Cardiac septum (tissue), 1 donor: ENCODE results near the gene ACTRT2. TPM values are rescaled to one million over a fixed set of nuclear protein-coding genes. Genes with fewer than 3 reads are reported as not detected.
A peak's percentile ranks its signal among the peaks of the same experiment; 100 is the strongest.

Source experiments
- DNase-seq: peaks from one replicate; pipeline ENCODE4 v3.0.0-alpha.2; 2020; ENCODE audit warnings: low spot score
- intact Hi-C: fragments of 100-400 bp; cut with DNase I; formaldehyde crosslinking; loops from one replicate; pipeline ENCODE4 v1.14.0; 2022
- long read RNA-seq: library from polyadenylated mRNA; unstranded; transcript quantifications from one replicate; pipeline ENCODE4 v2.0.0, GENCODE V29; 2021
- total RNA-seq: library from RNA; stranded (reverse); fragmentation: NEBNext Ultra II Directional; extraction: Animal tissue kit (Norgen Biotek cat#: 25700); gene quantifications from one replicate; pipeline ENCODE4 v1.2.1, GENCODE V29; 2021
- donor health status: DM: no; HTN: no; CAD: no.

The ACTRT2 gene
- not detected for total RNA-seq
- long read RNA-seq = 0 reads

GRCh38 chr1:3021233-3021671, at the start of gene ACTRT2:
TSS of gene ACTRT2 (plus strand) at chr1:3021467. CDS start at chr1:3021687, 220 bp downstream.
- DNase-seq = peak; percentile 49
- intact Hi-C loops = no loop called here

GRCh38 chr1:2971609-2972008, 49.7 kb upstream of the ACTRT2 start:
- intact Hi-C loops = no loop called here
- DNase-seq = peak; percentile 50

- intact Hi-C loops = no loop called here
- DNase-seq = peak; percentile 41
Measured at GRCh38 chr1:2972011-2972878, 49.0 kb upstream of the ACTRT2 start.

- DNase-seq = peak; percentile 58
- intact Hi-C loops = no loop called here
Measured at GRCh38 chr1:2972879-2973575, 48.2 kb upstream of the ACTRT2 start.

GRCh38 chr1:2973601-2974593, 47.4 kb upstream of the ACTRT2 start:
- peak; percentile 72 for DNase-seq
- intact Hi-C loops = no loop called here

GRCh38 chr1:2974701-2975301, 46.5 kb upstream of the ACTRT2 start:
- DNase-seq = peak; percentile 70
- intact Hi-C loops = no loop called here

GRCh38 chr1:2975466-2976179, 45.6 kb upstream of the ACTRT2 start:
- DNase-seq = peak; percentile 29
- intact Hi-C loops = no loop called here

GRCh38 chr1:2976180-2976562, 45.1 kb upstream of the ACTRT2 start:
- DNase-seq = peak; percentile 46
- intact Hi-C loops = no loop called here

GRCh38 chr1:2977886-2978611, 43.2 kb upstream of the ACTRT2 start:
- DNase-seq = peak; percentile 35

GRCh38 chr1:2978691-2979190, 42.5 kb upstream of the ACTRT2 start:
- intact Hi-C loops = no loop called here
- peak; percentile 66 for DNase-seq

More at GRCh38 chr1:2977886-2978611, 43.2 kb upstream of the ACTRT2 start:
- intact Hi-C loops = no loop called here

- peak; percentile 74 for DNase-seq
- intact Hi-C loops = no loop called here
Measured at GRCh38 chr1:2979191-2980072, 41.8 kb upstream of the ACTRT2 start.

- DNase-seq = peak; percentile 49
Measured at GRCh38 chr1:2980073-2980791, 41.0 kb upstream of the ACTRT2 start.

GRCh38 chr1:2980849-2981248, 40.4 kb upstream of the ACTRT2 start:
- peak; percentile 22 for DNase-seq
- intact Hi-C loops = no loop called here

More at GRCh38 chr1:2980073-2980791, 41.0 kb upstream of the ACTRT2 start:
- intact Hi-C loops = no loop called here

GRCh38 chr1:2981388-2981787, 39.9 kb upstream of the ACTRT2 start:
- intact Hi-C loops = no loop called here
- peak; percentile 60 for DNase-seq

GRCh38 chr1:2981981-2982614, 39.2 kb upstream of the ACTRT2 start:
- DNase-seq = peak; percentile 64
- intact Hi-C loops = no loop called here
